Retinal pigment epithelial cell (primary cell): ENCODE measurements around the gene KMT2C.

Experiments used
- DNase-seq: peaks from one replicate; pipeline ENCODE4 v3.0.0-alpha.2; 2010; ENCODE audit warnings: low read depth
- H3K4me3 ChIP-seq: 2 replicates; pipeline ENCODE4 v1.5.1; 2011; ENCODE audit warnings: mild to moderate bottlenecking, low read length, control low read depth, moderate library complexity
- TF ChIP-seq, protein P1 (sequence below): conservative IDR thresholded peaks from 2 replicates; pipeline ENCODE4 v1.5.1; 2011; ENCODE audit warnings: low read depth, low read length, control low read depth, inconsistent platforms

KMT2C gene

DNA sequence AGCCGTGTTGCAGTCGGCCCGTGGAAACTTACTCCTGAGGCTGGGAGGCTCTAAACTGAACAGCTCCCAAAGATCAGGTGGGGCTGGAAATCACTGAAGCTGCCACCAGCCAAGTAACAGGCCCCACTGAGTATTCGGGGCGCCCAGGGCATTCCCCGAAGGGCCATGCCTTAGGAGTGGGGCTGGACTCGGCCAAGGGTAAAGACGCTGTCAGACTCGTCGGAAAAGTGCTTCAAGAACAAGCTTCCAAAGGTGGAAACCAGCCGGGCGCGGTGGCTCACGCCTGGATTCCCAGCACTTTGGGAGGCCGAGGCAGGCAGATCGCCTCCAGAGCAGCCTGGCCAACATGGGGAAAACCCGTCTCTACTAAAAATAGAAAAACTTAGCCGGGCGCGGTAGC is 307.6 kb downstream of the KMT2C start:
- DNase-seq: no peak
- no peak overlapping the region for H3K4me3 ChIP-seq
- TF ChIP-seq, protein P1, sequence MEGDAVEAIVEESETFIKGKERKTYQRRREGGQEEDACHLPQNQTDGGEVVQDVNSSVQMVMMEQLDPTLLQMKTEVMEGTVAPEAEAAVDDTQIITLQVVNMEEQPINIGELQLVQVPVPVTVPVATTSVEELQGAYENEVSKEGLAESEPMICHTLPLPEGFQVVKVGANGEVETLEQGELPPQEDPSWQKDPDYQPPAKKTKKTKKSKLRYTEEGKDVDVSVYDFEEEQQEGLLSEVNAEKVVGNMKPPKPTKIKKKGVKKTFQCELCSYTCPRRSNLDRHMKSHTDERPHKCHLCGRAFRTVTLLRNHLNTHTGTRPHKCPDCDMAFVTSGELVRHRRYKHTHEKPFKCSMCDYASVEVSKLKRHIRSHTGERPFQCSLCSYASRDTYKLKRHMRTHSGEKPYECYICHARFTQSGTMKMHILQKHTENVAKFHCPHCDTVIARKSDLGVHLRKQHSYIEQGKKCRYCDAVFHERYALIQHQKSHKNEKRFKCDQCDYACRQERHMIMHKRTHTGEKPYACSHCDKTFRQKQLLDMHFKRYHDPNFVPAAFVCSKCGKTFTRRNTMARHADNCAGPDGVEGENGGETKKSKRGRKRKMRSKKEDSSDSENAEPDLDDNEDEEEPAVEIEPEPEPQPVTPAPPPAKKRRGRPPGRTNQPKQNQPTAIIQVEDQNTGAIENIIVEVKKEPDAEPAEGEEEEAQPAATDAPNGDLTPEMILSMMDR: no peak

DNA sequence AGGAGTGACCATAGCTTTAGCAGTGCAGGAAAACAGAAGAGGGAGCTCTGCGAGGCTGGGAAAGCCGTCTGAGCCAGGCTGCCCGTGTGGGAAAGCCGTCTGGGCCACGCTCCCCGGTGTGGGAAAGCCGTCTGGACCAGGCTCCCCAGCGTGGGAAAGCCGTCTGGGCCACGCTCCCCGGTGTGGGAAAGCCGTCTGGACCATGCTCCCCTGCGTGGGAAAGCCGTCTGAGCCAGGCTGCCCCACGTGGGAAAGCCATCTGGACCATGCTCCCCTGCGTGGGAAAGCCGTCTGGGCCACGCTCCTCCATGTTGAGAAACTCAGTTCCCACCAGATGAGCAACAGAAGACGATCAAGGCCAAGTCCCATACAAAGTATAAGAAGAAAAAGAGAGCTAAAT is 308.6 kb downstream of the KMT2C start:
- no peak overlapping the region for H3K4me3 ChIP-seq
- TF ChIP-seq, protein P1: no peak

DNA sequence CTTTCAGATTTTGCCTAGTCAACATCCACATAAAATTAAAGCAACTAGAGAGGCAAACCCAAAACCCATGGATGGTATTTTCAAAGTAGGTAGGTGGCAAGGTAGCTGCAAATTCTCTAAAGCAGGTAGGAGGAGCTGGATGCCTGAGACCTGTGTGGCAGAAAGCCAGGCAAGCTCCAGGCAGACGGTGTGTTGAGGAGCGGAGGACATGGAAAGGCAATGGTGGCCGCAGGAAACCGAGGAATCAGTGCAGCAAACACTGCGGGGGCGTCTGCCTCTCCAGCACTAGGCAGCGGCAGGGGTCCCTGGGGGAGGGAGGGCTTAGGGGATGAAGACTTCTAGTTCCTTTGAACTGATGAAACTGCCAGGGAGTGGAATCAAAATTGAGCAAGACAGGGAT is 309.1 kb downstream of the KMT2C start:
- TF ChIP-seq, protein P1: no peak

More for the DNA sequence above, 308.6 kb downstream of the KMT2C start:
- no peak for DNase-seq

DNA sequence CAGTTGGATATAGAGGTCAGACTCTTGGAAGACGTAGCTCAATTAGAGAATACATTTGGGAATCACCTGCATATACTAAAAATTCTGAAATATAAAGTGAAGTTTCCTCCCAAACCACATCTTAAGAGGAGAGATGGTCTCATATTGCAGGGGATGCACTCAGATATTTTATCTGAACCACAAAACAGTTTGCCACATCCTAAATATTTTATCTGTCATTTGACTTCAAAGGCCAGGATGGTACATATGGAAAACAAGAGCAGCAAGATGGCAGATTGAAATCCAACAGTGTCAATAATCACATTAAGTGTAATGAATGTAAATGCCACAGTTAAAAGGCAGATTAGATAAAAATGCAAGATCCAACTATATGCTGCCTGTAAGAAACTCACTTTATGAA is 313.3 kb downstream of the KMT2C start:
- no peak overlapping the region for H3K4me3 ChIP-seq
- no peak for DNase-seq
- TF ChIP-seq, protein P1: no peak

More for the DNA sequence above, 309.1 kb downstream of the KMT2C start:
- H3K4me3 ChIP-seq: no peak overlapping the region
- no peak for DNase-seq

DNA sequence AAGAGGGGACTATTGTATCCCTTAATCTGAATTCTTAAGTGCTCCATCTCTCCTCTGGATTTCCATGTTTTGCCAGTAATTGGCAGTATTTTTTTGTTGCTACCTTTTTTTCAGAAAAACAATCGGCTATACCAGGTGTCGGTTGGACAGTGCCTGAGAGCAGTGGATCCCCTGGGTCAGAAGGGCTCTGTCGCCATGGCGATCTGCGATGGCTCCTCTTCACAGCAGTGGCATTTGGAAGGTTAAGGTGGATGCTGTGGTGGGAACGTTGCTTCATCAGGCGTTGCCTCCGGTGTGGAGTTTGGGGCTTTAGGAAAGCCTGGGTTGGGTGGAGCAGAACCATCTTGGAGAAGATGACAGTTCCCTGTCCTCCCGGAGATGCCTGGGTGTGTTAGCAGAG is 314.4 kb downstream of the KMT2C start:
- DNase-seq: no peak
- TF ChIP-seq, protein P1: no peak
- H3K4me3 ChIP-seq: no peak overlapping the region

DNA sequence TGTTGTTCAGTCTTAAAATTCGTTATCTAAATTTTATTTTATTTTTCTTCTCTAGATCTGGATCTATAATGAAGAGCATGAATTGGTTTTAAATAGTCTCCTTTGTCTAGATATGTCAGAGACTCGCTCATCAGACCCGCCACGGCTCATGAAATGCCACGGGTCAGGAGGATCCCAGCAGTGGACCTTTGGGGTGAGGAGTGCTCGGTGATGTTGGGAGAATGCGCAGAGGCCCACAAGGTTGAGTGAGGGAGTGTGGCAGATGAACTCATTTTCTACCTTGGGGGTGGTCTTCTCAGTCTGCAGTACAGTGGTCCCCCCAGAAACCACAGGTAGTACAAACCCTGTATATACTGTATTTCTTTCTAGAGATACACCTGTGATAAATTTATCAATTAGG is 315.0 kb downstream of the KMT2C start:
- TF ChIP-seq, protein P1: no peak
- DNase-seq: no peak
- no peak overlapping the region for H3K4me3 ChIP-seq

DNA sequence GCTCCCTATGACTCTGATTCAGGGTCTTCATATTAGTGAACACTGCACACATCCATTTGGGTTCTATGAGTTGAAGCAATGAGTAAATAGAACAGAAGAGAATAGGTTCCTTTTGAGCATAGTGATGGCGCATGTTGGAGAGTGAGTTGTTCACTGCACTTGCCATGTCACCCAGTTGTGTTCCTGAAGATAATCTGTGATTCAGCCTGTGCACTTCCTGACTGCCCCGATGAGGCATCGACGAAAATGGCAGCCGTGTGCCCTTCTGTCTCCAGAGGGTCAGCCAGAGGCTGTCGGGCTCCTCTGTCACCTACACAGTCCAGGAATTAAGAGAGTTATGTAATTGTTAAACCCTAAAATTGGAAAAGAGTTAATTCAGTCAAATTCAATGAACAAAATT is 315.6 kb downstream of the KMT2C start:
- no peak overlapping the region for H3K4me3 ChIP-seq
- TF ChIP-seq, protein P1: no peak
- DNase-seq: no peak
